HG03442 (cell line): ENCODE data around the gene ZNF568.

Source experiments
- ATAC-seq: cut with Tn5 transposase; IDR thresholded peaks from one replicate; pipeline ENCODE4 v1.9.1; 2021; ENCODE audit warnings: mild to moderate bottlenecking, moderate library complexity; ENCODE audit not compliant: unreplicated experiment

Gene ZNF568

DNA sequence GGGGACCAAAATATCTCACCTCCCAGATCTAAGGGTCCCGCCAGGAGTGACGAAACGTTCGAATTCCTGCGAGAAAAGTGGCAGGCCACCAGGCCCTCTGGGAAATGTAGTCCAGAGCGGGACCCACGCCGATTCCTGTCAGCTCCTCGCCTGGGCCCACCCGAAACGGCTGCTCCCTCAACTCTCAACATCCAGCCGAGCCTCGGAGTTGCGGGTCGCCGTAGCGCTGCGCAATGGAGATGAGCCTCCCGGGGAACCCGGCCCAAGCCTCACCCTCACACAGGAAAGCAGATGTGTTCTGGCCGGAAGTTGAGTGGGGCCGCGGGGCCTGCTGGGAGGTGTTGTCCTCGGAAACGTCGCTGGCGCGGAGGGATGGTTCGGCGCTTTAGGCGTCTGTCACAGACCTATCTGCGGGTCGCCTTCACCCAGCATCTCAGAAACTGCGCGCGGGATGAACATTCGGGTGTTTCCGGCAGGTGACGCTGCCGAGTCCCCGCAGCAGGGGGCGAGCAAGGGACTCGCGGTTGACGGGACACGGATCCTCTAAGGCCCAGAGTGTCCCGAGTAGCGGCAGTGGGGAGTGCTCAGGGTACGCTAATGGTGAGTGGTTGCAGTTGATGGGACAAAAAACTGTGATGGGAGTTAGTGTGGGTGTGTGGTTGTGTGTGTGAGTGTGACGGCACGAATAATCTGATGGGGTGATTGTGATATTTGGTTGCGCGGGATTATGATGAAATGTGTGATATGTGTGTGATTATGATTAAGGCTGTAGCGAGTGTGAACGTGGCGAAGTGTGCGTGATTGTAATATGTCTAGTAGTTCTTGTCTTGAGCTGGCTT is at the start of gene ZNF568, which contains the start of gene ZNF829:
ZNF568 (plus strand) TSS at position 341 of the 839 bp plus-strand sequence. CDS start 6,439 bp downstream, outside the sequence.
ZNF829 (minus strand) TSS at position 300 of the 839 bp plus-strand sequence. CDS start 1,124 bp downstream, outside the sequence.
- peak; percentile 90 for ATAC-seq

DNA sequence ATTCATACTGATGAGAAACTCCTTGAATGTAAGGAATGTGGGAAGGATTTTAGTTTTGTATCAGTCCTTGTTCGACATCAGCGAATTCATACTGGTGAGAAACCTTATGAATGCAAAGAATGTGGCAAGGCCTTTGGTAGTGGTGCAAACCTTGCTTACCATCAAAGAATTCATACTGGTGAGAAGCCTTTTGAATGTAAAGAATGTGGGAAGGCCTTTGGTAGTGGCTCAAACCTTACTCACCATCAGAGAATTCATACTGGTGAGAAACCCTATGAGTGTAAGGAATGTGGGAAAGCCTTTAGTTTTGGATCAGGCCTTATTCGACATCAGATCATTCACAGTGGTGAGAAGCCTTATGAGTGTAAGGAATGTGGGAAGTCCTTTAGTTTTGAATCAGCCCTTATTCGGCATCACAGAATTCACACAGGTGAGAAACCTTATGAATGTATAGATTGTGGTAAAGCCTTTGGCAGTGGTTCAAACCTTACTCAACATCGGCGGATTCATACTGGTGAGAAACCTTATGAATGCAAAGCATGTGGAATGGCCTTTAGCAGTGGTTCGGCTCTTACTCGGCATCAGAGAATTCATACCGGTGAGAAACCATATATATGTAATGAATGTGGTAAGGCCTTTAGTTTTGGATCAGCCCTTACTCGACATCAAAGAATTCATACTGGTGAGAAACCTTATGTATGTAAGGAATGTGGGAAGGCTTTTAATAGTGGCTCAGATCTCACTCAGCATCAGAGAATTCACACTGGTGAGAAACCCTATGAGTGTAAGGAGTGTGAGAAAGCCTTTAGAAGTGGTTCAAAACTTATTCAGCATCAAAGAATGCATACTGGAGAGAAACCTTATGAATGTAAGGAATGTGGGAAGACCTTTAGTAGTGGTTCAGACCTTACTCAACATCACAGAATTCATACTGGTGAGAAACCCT is 38.9 kb upstream of the ZNF568 start:
- ATAC-seq = no peak

DNA sequence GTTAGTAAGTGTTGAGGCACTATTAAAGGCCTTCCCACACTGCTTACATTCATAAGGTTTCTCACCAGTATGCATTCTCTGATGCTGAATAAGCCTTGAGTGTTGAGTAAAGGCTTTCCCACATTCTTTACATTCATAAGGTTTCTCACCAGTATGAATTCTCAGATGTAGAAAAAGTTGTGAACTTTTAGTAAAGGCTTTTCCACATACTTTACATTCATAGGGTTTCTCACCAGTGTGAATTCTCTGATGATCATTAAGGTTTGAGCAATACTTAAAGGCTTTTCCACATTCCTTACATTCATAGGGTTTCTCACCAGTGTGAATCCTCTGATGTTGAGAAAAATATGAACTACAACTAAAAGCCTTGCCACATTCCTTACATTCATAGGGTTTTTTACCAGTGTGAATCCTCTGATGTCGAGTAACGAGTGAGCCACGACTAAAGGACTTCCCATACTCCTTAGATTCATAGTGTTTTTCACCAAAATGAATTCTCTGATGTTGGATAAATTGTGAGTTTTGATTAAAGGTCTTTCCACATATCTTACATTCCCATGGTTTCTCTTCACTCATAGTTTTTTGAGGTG is 24.3 kb upstream of the ZNF568 start:
- no peak for ATAC-seq

DNA sequence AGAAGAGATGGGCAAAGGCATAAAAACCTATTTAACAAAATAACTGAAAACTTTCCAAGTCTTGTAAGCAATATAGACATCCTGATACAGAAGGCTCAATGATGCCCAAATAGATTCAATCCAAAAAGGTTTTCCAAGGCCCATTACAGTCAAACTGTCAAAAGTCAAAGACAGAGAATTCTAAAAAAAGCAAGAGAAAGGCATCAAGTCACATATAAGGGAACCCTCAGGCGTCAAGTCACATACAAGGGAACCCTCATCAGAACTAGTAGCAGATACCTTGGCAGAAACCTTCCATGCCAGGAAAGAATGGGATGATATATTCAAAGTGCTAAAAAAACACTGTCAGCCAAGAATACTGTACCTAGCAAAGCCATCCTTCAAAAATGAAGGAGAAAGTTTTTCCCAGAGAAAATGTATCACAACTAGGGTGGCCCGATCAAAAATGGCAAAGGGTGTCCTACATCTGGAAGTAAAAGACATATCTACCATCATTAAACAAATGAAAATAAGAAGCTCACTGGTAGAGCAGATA is 21.2 kb upstream of the ZNF568 start:
- ATAC-seq = no peak

DNA sequence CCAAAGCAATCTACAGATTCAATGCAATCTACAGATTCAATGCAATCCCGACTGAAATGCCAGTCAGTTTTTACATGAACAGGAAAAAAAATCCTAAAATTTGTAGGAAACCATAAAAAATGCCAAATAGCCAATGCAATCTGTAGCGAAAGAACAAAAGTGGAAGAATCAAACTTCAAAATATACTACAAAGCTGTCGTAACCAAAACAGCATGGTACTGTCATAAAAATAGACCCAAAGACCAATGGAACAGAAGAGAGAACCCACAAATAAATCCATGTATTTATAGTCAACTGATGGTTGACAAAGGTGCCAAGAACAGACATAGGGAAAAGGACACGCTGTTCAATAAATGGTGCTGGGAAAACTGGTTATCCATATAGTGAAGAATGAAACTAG is 17.7 kb upstream of the ZNF568 start:
- ATAC-seq = no peak

DNA sequence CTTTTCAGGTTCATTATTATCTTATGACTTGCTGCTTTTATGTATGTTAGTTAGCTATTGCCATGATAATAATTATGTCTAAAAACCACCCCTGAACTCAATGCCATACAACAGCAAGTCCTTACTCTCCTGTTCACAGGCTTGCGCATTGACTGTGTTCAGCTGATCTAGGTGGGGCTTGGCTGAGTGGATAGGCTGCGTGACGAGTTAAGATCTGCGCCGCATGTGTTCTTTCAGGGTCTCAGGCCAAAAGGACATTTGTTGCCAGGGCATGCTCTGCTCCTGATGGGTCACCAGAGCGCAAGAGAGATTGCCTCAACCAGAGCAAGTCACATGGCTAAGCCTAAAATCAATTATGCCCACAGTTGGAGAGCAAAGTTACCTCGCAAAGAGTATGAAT is 859 bp downstream of the ZNF568 start:
- no peak for ATAC-seq

DNA sequence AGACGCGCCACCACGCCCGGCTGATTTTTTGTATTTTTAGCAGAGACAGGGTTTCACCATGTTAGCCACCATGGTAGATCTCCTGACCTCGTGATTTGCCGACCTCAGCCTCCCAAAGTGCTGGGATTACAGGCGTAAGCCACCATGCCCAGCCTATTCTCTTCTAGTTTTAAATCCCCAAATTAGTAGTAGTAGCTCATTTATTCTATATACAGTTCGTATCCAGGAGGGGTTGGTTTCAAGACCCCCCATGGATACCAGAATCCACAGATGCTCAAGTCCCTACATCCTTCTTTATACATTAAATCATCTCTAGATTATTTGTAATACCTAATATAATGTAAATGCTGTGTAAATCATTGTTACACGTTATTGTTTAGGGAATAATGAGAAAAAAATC is 2.0 kb downstream of the ZNF568 start:
- ATAC-seq = no peak

DNA sequence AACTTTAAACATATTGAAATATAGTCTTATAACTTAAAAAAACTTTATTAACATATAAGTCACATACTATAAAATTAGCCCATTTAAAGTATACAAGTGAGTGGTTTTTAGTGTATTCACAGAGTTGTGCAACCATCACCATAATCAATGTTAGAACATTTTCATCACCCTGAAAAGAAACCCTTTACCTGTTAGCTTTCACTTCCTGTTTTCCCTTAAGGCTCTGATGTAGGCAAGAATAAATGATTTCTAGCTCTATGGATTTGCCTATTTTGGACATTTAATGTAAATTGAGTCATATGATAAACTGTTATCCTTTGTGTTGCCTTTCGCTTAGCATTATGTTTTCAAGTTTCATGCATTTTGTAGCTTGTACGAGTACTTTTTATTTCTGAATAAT is 15.6 kb downstream of the ZNF568 start:
- ATAC-seq = no peak

DNA sequence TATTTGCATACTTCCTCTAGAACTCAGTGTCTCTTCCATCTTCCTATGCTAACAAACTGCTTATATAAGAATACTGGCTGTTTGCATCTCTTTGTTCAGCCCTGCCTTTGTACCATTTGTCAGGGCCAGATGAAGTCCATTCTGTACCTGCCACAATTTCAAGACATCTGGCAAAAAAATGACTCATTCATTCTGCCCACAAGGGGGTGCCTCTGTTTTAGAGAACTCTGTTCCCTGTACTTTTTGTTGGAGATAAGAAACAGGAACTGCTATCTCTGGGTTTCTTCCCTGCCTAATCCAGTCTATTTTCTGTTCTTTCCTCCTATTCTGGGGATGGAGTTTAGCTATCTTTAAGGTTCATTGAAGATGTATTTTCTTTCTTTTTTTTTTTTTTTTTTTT is 23.0 kb downstream of the ZNF568 start:
- ATAC-seq = no peak

DNA sequence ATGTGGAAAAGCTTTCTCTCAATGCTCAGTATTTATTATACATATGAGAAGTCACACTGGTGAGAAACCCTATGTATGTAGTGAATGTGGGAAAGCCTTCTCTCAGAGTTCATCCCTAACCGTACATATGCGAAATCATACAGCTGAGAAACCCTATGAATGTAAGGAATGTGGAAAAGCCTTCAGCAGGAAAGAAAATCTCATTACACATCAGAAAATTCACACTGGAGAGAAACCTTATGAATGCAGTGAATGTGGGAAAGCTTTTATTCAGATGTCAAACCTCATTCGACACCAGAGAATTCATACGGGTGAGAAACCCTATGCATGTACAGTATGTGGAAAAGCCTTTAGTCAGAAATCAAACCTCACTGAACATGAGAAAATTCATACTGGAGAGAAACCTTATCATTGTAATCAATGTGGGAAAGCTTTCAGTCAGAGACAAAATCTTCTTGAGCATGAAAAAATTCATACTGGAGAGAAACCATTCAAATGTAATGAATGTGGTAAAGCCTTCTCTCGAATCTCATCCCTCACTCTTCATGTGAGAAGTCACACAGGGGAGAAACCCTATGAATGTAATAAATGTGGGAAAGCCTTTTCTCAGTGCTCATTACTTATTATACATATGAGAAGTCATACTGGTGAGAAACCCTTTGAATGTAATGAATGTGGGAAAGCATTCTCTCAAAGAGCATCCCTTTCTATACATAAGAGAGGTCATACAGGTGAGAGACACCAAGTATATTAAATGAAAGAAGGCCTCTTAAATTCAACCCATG is 34.4 kb downstream of the ZNF568 start:
- ATAC-seq = no peak

DNA sequence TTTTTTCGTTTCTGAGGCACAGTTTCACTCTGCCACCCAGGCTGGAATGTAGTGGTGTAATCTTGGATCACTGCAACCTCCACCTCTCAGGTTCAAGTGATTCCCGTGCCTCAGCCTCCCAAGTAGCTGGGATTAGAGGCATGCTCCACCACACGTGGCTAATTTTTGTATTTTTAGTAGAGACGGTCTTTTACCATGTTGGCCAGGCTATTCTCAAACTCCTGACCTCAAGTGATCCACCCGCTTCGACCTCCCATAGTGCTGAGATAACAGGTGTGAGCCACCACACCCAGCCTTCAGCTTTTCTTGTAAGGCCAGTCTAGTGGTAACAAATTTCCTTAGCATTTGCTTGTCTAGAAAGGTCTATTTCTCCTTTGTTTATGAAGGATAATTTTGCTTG is 46.2 kb downstream of the ZNF568 start:
- no peak for ATAC-seq

DNA sequence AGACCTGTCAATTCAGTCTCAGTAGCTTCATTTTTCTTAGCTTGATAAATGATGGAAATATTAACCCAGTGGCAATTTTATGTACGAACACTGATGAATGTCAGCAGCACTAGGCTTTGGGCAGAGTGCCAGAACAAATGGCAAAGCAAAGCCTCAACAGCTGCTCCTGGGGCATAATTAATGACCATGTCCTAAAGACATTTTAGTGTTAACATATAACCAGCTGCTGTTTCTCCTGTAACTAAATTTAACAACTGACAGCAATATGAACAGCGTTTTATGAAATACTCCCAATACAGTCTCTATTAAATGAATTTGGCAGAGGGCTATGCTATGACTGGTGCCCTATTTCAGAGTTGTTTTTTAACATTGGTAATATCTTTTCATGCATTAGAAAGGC is 47.1 kb downstream of the ZNF568 start:
- ATAC-seq = no peak

DNA sequence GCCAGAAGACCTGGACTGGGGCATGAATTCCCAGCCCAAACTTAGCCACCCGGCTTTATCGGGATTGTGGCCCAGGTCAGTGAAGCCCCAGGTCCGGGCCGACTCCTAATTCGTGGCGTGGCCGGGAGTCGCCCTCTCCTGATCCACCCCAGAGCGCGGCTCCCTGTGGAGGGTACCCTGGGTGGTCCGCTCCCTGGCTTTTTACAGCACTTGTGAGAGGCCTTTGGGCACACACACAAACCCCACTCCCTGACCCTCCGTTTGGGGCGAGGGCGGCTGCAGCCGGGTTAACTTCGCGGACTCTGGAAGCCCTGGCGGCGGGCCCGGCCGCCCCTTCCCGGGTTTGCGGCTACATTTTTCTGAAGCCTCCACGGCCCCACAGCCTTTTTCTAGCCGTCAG is 56.4 kb downstream of the ZNF568 start:
- ATAC-seq = no peak

DNA sequence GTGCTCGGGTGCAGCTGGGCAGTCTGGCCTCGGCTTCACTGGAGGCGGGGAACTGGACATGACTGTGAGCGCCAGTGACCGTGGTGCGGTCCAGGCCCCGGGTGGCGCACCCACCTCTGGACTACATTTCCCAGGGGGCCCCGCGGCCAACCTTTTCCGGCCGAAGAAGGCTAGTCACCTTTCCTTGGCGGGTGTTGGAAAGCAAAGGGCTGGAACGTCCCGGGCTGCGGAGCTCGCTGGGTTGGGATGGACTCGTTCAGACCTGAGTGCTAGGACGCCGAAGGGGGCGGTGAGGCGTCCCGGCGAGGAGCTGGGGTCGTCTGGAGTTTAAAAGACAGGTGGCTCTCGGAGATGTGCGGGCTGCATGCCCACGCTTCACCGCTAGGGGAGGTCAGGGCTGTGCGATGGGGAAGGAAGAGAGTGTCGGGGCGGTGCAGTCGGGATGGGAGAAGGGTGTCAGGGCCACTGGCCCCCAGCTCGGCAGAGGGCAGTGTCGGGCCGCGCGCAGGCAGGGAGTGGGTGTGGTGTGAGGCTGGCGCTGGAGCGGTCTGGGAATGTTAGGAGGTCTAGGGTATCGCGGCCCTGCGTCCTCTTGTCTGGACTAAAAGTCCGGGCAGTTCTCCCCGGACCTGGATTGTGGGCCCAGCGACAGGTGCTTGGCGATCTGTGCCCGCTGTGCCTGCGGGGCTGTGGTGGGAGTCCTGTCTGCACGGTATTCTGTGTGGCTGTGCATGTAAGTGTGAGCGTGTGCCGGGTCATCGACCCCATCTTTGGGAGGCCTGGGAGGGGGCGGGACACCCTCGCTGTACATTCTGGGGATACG is 57.1 kb downstream of the ZNF568 start:
- peak; percentile 81 for ATAC-seq

DNA sequence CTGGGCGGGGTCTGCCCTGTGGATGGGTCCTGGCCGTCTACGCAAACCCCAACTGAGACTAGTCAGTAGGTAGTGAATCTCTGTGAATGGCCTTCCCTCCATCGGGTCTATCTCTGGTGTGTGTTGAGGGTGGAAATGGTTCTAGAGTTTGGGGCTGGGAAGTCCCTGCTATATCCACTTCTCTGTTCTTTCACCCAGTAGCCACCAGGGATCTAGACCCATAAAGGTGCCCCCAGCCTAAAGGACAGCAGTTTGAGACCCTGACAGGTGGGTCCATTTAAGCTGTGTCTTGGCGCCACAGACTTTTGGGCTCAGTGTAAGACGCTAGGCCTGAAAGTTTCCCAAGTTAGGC is 57.7 kb downstream of the ZNF568 start:
- ATAC-seq = no peak

DNA sequence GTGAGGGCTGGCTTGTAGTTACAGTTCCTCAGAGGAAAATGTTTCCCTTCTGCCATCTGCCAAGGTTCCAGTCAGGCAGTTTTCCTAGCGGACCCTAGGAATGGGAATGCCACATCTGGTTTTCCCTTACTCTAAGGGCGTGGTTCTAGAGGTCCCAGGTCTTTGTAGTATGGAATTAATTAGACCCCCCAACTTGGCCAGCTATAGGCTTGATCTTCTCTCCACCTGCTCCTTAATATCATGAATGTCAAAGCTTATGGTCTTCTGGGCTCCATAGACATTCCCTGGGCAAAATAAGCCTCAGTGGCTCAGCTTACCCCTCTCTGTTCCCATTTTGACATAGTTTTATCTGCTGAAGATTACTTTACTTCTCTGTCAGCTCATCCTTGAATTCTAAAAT is 70.0 kb downstream of the ZNF568 start:
- no peak for ATAC-seq

DNA sequence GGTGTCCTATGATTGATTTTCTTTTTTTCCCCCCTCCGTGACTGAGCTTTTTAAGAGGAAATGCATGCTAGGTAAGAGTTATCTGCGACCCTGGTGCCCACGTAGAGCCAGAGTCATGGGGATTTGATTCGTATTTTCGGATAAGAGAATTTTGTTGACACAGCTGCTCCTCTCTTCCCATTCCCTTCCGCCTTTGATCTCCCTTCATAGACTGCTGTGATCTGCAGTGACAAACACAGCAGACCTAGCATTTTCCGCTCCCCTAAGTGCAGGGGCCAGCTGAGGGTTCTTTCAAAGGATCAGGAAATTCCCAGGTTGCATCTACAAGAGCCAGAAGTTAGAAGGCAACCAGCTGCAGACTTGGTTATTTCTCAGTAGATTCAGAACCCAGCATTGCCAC is 70.5 kb downstream of the ZNF568 start:
- no peak for ATAC-seq

DNA sequence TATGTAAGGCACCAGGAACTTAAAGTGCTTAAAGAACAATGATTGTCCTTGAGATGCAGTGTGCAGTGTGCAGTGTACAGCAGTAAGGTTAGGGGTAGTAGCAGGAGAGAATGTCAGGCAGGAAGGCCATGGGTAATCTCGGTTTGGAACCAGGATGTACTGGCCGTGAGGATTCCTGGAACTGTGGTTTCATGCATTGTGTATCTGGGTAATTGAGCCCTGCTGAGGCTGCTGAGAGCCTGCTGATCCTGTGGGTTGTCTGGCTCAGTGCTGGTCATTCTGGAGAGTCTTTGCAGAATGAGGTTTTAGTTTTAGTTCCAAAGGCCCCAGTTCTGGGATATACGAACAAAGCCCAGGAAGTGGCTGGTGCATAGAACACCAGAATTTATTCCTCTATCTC is 71.0 kb downstream of the ZNF568 start:
- no peak for ATAC-seq

DNA sequence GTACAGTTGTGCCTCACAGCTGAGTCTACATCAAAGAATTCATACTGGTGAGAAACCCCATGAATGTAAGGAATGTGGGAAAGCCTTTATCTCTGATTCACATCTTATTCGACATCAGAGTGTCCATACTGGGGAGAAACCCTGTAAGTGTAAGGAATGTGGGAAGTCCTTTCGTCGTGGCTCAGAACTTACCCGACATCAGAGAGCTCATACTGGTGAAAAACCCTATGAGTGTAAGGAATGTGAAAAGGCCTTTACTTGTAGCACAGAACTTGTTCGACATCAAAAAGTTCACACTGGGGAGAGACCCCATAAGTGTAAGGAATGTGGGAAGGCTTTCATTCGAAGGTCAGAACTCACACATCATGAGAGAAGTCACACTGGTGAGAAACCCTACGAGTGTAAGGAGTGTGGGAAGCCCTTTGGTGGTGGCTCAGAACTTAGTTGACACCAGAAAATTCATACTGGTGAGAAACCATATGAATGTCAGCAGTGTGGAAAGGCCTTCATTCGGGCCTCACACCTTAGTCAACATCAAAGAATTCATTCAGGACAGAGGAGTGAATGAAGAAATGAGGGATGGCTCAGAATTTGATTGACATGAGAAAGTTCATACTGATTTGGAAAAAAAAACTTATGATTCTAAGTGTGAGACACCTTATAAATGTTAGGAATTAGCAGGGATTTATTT is 81.2 kb downstream of the ZNF568 start:
- ATAC-seq = no peak
